HepG2 (cell line): ENCODE measurements around the gene FBXO11. TPM values are rescaled to one million over a fixed set of nuclear protein-coding genes. Genes with fewer than 3 reads are reported as not detected.
A peak's percentile ranks its signal among the peaks of the same experiment; 100 is the strongest.

Source experiments
- ARID5B ChIP-seq: IDR thresholded peaks from 2 replicates; pipeline ENCODE4 v1.4.0; 2020; ENCODE audit warnings: mild to moderate bottlenecking, missing genetic modification reagents
- CBX2 ChIP-seq, 2 experiments: fragments of 200-600 bp in 1 of 2; sonication (generic); formaldehyde crosslinking in 1 of 2; IDR thresholded peaks; 2 replicates each; pipeline versions ENCODE4 v1.7.0 to v1.8.1; 2018 to 2022; ENCODE audit warnings: low read depth in 2 of 2, low read length in 1 of 2, mild to moderate bottlenecking in 1 of 2, missing genetic modification reagents in 1 of 2
- CC2D1A ChIP-seq: sonication (generic); formaldehyde crosslinking; IDR thresholded peaks from 2 replicates; pipeline ENCODE4 v1.8.1; 2023; ENCODE audit warnings: mild to moderate bottlenecking, missing genetic modification reagents
- CENPT ChIP-seq: sonication (generic); formaldehyde crosslinking; IDR thresholded peaks from 2 replicates; pipeline ENCODE4 v1.8.0; 2022; ENCODE audit warnings: low read depth, mild to moderate bottlenecking, moderate library complexity, missing genetic modification reagents
- FOXP4 ChIP-seq: sonication (generic); formaldehyde crosslinking; IDR thresholded peaks from 2 replicates; pipeline ENCODE4 v1.4.0; 2020; ENCODE audit warnings: missing genetic modification reagents
- GFI1 ChIP-seq: sonication (generic); formaldehyde crosslinking; IDR thresholded peaks from 2 replicates; pipeline ENCODE4 v1.5.0; 2020; ENCODE audit warnings: missing genetic modification reagents, mild to moderate bottlenecking, borderline replicate concordance
- HCFC1 ChIP-seq: fragments of 150-350 bp; IDR thresholded peaks from 2 replicates; pipeline ENCODE4 v1.6.1; 2014; ENCODE audit warnings: low read depth, low read length
- IKZF4 ChIP-seq: sonication (generic); formaldehyde crosslinking; IDR thresholded peaks from 2 replicates; pipeline ENCODE4 v1.5.1; 2020; ENCODE audit warnings: borderline replicate concordance, mild to moderate bottlenecking, low read depth, missing genetic modification reagents; ENCODE audit errors: not compliant biosample characterization
- ISL2 ChIP-seq: sonication (generic); formaldehyde crosslinking; IDR thresholded peaks from 2 replicates; pipeline ENCODE4 v1.5.0; 2020; ENCODE audit warnings: missing genetic modification reagents
- NR1H2 ChIP-seq: sonication (generic); formaldehyde crosslinking; IDR thresholded peaks from 2 replicates; pipeline ENCODE4 v1.8.1; 2022; ENCODE audit warnings: low read depth, missing genetic modification reagents, borderline replicate concordance
- RBM22 ChIP-seq: fragments of 200-400 bp; formaldehyde crosslinking; optimal IDR thresholded peaks from 2 replicates; pipeline ENCODE3; 2017; ENCODE audit warnings: mild to moderate bottlenecking, low read length, moderate library complexity
- RFX1 ChIP-seq: fragments of 450-650 bp; IDR thresholded peaks from 2 replicates; pipeline ENCODE4 v1.6.1; 2017
- SRSF1 ChIP-seq: fragments of 200-400 bp; formaldehyde crosslinking; optimal IDR thresholded peaks from 2 replicates; pipeline ENCODE3; 2017; ENCODE audit warnings: mild to moderate bottlenecking, low read depth, low read length, moderate library complexity
- STAG1 ChIP-seq: sonication (generic); formaldehyde crosslinking; IDR thresholded peaks from 2 replicates; pipeline ENCODE4 v1.4.0; 2020; ENCODE audit warnings: missing genetic modification reagents
- ZFP36 ChIP-seq: fragments of 150-350 bp; IDR thresholded peaks from 2 replicates; pipeline ENCODE4 v1.6.1; 2018; ENCODE audit warnings: borderline replicate concordance, low read length, low read depth; ENCODE audit not compliant: partially characterized antibody
- ZMYM3 ChIP-seq: sonication (generic); formaldehyde crosslinking; IDR thresholded peaks from 2 replicates; pipeline ENCODE4 v1.5.1; 2020; ENCODE audit warnings: mild to moderate bottlenecking, missing genetic modification reagents
- ZNF331 ChIP-seq: sonication (generic); formaldehyde crosslinking; IDR thresholded peaks from 2 replicates; pipeline ENCODE4 v1.4.0; 2020; ENCODE audit warnings: missing genetic modification reagents
- ZNF350 ChIP-seq: sonication (generic); formaldehyde crosslinking; IDR thresholded peaks from 2 replicates; pipeline ENCODE4 v1.4.0; 2020; ENCODE audit warnings: mild to moderate bottlenecking, low read depth, missing genetic modification reagents, borderline replicate concordance
- ZNF362 ChIP-seq: sonication (generic); formaldehyde crosslinking; IDR thresholded peaks from 2 replicates; pipeline ENCODE4 v1.4.0; 2020; ENCODE audit warnings: missing genetic modification reagents, mild to moderate bottlenecking, borderline replicate concordance
- ZNF619 ChIP-seq: sonication (generic); formaldehyde crosslinking; IDR thresholded peaks from 2 replicates; pipeline ENCODE4 v1.4.0; 2020; ENCODE audit warnings: mild to moderate bottlenecking, missing genetic modification reagents
- ZNF674 ChIP-seq: sonication (generic); formaldehyde crosslinking; IDR thresholded peaks from 2 replicates; pipeline ENCODE4 v1.5.0; 2020; ENCODE audit warnings: low read depth, mild to moderate bottlenecking, missing genetic modification reagents
- ZNF703 ChIP-seq: sonication (generic); formaldehyde crosslinking; IDR thresholded peaks from 2 replicates; pipeline ENCODE4 v1.5.1; 2020; ENCODE audit warnings: missing genetic modification reagents, mild to moderate bottlenecking, moderate library complexity, borderline replicate concordance
- polyA plus RNA-seq, 8 experiments: library from polyadenylated mRNA; depleted of rRNA in 3 of 8; stranded (reverse) in 7 of 8; unstranded in 1 of 8; fragments of >200 nt; fragmentation: Illumina TruSeq in 4 of 8; extraction: Trizol in 4 of 8; gene quantifications; 2 replicates each; pipeline versions ENCODE4 v1.2.1 to v1.2.3, GENCODE V29; 2011 to 2016; ENCODE audit warnings: low read depth in 4 of 8, missing spikeins in 1 of 8, mixed read lengths in 1 of 8; ENCODE audit not compliant: insufficient read depth in 1 of 8
- total RNA-seq, 5 experiments: library from RNA; depleted of rRNA; stranded (reverse); fragments of >200 nt; fragmentation: Illumina TruSeq; extraction: Trizol; gene quantifications; 2 replicates each; pipeline ENCODE4 v1.2.3, GENCODE V29; 2016; ENCODE audit warnings: low read depth in 1 of 5

The FBXO11 gene
- total and polyA plus RNA-seq, 2 of the 13 experiments (the other 11 are each of a cell fraction or from before 2014, with no cell fraction given), result 27.9 to 47.6 TPM

- TF ChIP-seq ARID5B (no peak), ZMYM3 (CRISPR knock-in tag) (no peak), FOXP4 (CRISPR knock-in tag) (no peak), SRSF1 (no peak), IKZF4 (CRISPR knock-in tag) (no peak), CC2D1A (CRISPR knock-in tag) (no peak), ZFP36 (no peak), CENPT (CRISPR knock-in tag) (no peak), ISL2 (CRISPR knock-in tag) (no peak), CBX2 (IDR thresholded peaks at IDR 0.05; ENCODE audit: low read depth, low read length) (no peak), CBX2 (CRISPR knock-in tag; IDR thresholded peaks at IDR 0.05; ENCODE audit: low read depth) (no peak), RFX1 (no peak), NR1H2 (no peak), ZNF703 (0 out of 2 replicates have a peak, but pooled peaks have one; percentile 66), ZNF362 (CRISPR knock-in tag) (no peak), ZNF674 (0 out of 2 replicates have a peak, but pooled peaks have one; percentile 13), STAG1 (CRISPR knock-in tag) (no peak), GFI1 (CRISPR knock-in tag) (no peak), ZNF619 (no peak), ZNF350 (CRISPR knock-in tag) (no peak), ZNF331 (CRISPR knock-in tag) (peak; percentile 34; the same call in 1 of the 2 replicates), RBM22 (no peak), HCFC1 (no peak)
Measured at GRCh38 chr2:47783486-47784351, 122.6 kb downstream of the FBXO11 start (continued).
